SU-DHL-6 (cell line): ENCODE data around the gene CCRL2.

Experiments
- CTCF ChIP-seq: fragments of 200-600 bp; sonication (generic); IDR thresholded peaks from one replicate; pipeline ENCODE4 v1.5.1; 2017; ENCODE audit warnings: antibody characterized with exemption, mild to moderate bottlenecking, low read length, moderate library complexity; ENCODE audit not compliant: insufficient read depth, poor library complexity, severe bottlenecking
- EZH2phosphoT487 ChIP-seq: fragments of 200-600 bp; sonication (generic), shearing (Covaris generic); conservative IDR thresholded peaks from 2 replicates; pipeline ENCODE4 v1.6.1; 2018; ENCODE audit warnings: mild to moderate bottlenecking, antibody characterized with exemption, low read length, moderate library complexity, mixed read lengths

DNA sequence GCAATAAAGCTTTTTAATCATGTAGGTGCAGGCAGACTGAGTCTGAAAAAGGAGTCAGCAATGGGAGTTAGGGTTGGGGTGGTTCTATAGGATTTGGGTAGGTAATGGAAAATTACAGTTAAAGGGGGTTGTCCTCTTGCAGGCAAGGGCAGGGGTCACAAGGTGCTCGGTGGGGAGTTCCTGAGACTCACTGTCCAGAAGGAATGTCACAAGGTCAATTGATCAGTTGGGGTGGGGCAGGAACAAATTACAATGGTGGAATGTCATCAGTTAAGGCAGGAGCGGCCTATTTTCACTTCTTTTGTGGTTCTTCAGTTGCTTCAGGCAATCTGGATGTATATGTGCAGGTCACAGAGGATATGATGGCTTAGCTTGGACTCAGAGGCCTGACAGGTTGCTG lies 14.0 kb upstream of the CCRL2 start:
- TF ChIP-seq CTCF: no peak
- no peak for TF ChIP-seq EZH2phosphoT487
